Measurements from ENCODE around the gene FTH1. TPM values are rescaled to one million over a fixed set of nuclear protein-coding genes. Genes with fewer than 3 reads are reported as not detected.
"Not testable (repeated sequence)": the region's sequence is repeated elsewhere in the genome, so short reads cannot be mapped to it uniquely, and the experiment has no call there.

Gene FTH1
- total RNA-seq, 1 donor from 2014 or later, result 585 TPM

DNA sequence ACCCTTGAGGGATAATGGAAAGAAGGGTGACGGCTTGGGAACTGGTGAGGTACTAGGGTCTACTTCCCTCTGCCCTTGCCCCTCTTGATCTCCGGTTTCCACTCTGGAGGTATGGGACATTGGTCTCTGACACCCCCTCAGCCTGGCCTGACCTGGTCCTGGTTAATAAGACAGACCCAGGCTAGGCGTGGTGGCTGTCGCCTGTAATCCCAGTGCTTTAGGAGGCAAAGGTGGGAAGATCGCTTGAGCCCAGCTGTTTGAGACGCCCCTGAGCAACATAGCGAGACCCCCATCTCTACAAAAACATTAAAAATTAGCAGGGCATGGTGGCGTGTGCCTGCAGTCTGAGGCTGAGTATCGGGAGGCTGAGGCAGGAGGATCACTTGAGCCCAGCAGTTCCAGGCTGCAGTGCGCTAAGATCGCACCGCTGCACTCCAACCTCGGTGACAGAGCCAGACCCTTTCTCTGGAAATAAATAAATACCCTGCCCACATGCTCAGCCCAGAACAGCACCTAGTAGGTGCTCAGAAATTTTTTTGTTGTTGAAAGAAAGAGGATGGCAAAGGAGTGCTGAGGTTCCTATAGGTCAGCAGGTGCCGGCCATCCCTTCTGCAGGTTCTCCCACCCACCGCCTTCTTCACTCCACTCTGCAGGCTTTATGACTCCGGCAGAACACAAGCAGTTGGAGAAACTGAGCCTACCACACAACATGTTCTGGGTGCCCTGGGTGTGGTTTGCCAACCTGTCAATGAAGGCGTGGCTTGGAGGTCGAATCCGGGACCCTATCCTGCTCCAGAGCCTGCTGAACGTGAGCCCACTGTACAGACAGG, 11.0 kb downstream of the FTH1 start:
- no peak overlapping the region for H3K4me3 Mint-ChIP-seq (ENCODE audit: low read depth)
- intact Hi-C loops (cut with micrococcal nuclease), result no loop called here
- H3K9me3 Mint-ChIP-seq, result no peaks in the 10 kb centered on the region
- no peak overlapping the region for H3K27ac Mint-ChIP-seq
- H3K36me3 Mint-ChIP-seq (ENCODE audit: low read depth), result no peaks in the 10 kb centered on the region
- DNase-seq (ENCODE audit: low spot score), result no peak
- H3K27me3 Mint-ChIP-seq (ENCODE audit: low read depth), result peaks cover 22% of the 10 kb centered on the region
- H3K4me1 Mint-ChIP-seq (ENCODE audit: low read depth), result peaks cover 2% of the 10 kb centered on the region

- H3K27ac Mint-ChIP-seq, result no peak overlapping the region
- peaks cover 2% of the 10 kb centered on the region for H3K4me1 Mint-ChIP-seq (ENCODE audit: low read depth)
- no peaks in the 10 kb centered on the region for H3K9me3 Mint-ChIP-seq
- no peak for DNase-seq (ENCODE audit: low spot score)
- no peak overlapping the region for H3K4me3 Mint-ChIP-seq (ENCODE audit: low read depth)
- H3K27me3 Mint-ChIP-seq (ENCODE audit: low read depth), result peaks cover 22% of the 10 kb centered on the region
- no peaks in the 10 kb centered on the region for H3K36me3 Mint-ChIP-seq (ENCODE audit: low read depth)
- intact Hi-C loops (cut with micrococcal nuclease), result no loop called here
These were observed 11.9 kb downstream of the FTH1 start for GRCh38 chr11:61955422-61956135.

GRCh38 chr11:61954851-61955421, 12.5 kb downstream of the FTH1 start:
- intact Hi-C loops (cut with micrococcal nuclease), result no loop called here
- Mint-ChIP-seq H3K36me3 (ENCODE audit: low read depth) (no peaks in the 10 kb centered on the region), H3K9me3 (no peaks in the 10 kb centered on the region), H3K4me3 (ENCODE audit: low read depth) (no peak overlapping the region), H3K27me3 (ENCODE audit: low read depth) (peaks cover 22% of the 10 kb centered on the region), H3K4me1 (ENCODE audit: low read depth) (peaks cover 2% of the 10 kb centered on the region), H3K27ac (no peak overlapping the region)
- DNase-seq (ENCODE audit: low spot score), result no peak

- H3K4me3 Mint-ChIP-seq (ENCODE audit: low read depth), result no peak overlapping the region
- no peak overlapping the region for H3K27ac Mint-ChIP-seq
- intact Hi-C loops (cut with micrococcal nuclease), result no loop called here
- H3K4me1 Mint-ChIP-seq (ENCODE audit: low read depth), result peaks cover 2% of the 10 kb centered on the region
- peaks cover 22% of the 10 kb centered on the region for H3K27me3 Mint-ChIP-seq (ENCODE audit: low read depth)
- H3K36me3 Mint-ChIP-seq (ENCODE audit: low read depth), result no peaks in the 10 kb centered on the region
- no peak for DNase-seq (ENCODE audit: low spot score)
- H3K9me3 Mint-ChIP-seq, result no peaks in the 10 kb centered on the region
These were observed 13.2 kb downstream of the FTH1 start for GRCh38 chr11:61954106-61954850.

GRCh38 chr11:61953632-61954031, 13.8 kb downstream of the FTH1 start:
- H3K27ac Mint-ChIP-seq; DNase-seq (ENCODE audit: low spot score); H3K36me3 Mint-ChIP-seq (ENCODE audit: low read depth); H3K4me1 Mint-ChIP-seq (ENCODE audit: low read depth); H3K9me3 Mint-ChIP-seq; intact Hi-C loops (cut with micrococcal nuclease); H3K4me3 Mint-ChIP-seq (ENCODE audit: low read depth): not testable (repeated sequence)
- peaks cover 22% of the 10 kb centered on the region for H3K27me3 Mint-ChIP-seq (ENCODE audit: low read depth)

- Mint-ChIP-seq H3K4me3 (ENCODE audit: low read depth) (no peak overlapping the region), H3K27ac (no peak overlapping the region), H3K36me3 (ENCODE audit: low read depth) (no peaks in the 10 kb centered on the region), H3K27me3 (ENCODE audit: low read depth) (peaks cover 22% of the 10 kb centered on the region), H3K4me1 (ENCODE audit: low read depth) (peaks cover 2% of the 10 kb centered on the region), H3K9me3 (no peaks in the 10 kb centered on the region)
- no peak for DNase-seq (ENCODE audit: low spot score)
- intact Hi-C loops (cut with micrococcal nuclease), result no loop called here
These were observed 14.6 kb downstream of the FTH1 start for GRCh38 chr11:61952882-61953281.

DNA sequence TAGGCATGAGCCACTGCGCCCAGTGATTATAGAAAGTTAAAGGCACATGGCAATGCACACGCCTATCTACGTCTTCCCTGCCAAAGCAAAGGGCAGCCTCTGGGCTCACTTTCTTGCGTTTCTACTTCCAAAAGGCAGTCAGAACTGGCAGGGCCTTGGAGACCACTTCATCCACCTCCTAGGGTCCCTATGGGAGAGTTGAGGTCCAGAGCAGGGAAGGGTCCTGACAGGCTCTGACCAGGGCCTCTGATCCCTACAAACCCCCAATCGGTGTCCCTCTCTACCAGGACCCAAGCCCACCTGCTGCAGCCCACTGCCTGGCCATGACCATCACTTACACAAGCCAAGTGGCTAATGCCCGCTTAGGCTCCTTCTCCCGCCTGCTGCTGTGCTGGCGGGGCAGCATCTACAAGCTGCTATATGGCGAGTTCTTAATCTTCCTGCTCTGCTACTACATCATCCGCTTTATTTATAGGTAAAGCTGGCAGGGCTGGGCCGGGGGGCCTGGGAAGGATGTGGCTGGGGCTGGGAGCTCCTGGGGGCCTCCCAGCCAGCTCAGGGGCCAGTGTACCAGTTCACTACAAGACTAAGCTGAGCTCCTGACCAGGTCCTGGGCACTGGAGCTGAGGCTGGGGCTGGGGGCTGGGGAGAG, 15.8 kb downstream of the FTH1 start:
- Mint-ChIP-seq H3K36me3 (ENCODE audit: low read depth) (no peaks in the 10 kb centered on the region), H3K9me3 (no peaks in the 10 kb centered on the region), H3K27ac (no peak overlapping the region), H3K4me1 (ENCODE audit: low read depth) (peaks cover 2% of the 10 kb centered on the region), H3K4me3 (ENCODE audit: low read depth) (no peak overlapping the region), H3K27me3 (ENCODE audit: low read depth) (peaks cover 21% of the 10 kb centered on the region)
- DNase-seq (ENCODE audit: low spot score), result no peak
- intact Hi-C loops (cut with micrococcal nuclease), result no loop called here

- no peaks in the 10 kb centered on the region for H3K36me3 Mint-ChIP-seq (ENCODE audit: low read depth)
- peaks cover 13% of the 10 kb centered on the region for H3K27me3 Mint-ChIP-seq (ENCODE audit: low read depth)
- no peaks in the 10 kb centered on the region for H3K9me3 Mint-ChIP-seq
- DNase-seq (ENCODE audit: low spot score), result no peak
- no peak within 1 kb of the TSS for H3K27ac Mint-ChIP-seq
- H3K4me1 Mint-ChIP-seq (ENCODE audit: low read depth), result no peaks in the 10 kb centered on the region
- intact Hi-C loops (cut with micrococcal nuclease), result no loop called here
- no peak within 1 kb of the TSS for H3K4me3 Mint-ChIP-seq (ENCODE audit: low read depth)
These were observed 17.3 kb downstream of the FTH1 start, which contains the start of gene BEST1 for GRCh38 chr11:61950035-61950547. Gene BEST1 (plus strand): TSS chr11:61950351. CDS start chr11:61951807, 1,456 bp downstream.

DNA sequence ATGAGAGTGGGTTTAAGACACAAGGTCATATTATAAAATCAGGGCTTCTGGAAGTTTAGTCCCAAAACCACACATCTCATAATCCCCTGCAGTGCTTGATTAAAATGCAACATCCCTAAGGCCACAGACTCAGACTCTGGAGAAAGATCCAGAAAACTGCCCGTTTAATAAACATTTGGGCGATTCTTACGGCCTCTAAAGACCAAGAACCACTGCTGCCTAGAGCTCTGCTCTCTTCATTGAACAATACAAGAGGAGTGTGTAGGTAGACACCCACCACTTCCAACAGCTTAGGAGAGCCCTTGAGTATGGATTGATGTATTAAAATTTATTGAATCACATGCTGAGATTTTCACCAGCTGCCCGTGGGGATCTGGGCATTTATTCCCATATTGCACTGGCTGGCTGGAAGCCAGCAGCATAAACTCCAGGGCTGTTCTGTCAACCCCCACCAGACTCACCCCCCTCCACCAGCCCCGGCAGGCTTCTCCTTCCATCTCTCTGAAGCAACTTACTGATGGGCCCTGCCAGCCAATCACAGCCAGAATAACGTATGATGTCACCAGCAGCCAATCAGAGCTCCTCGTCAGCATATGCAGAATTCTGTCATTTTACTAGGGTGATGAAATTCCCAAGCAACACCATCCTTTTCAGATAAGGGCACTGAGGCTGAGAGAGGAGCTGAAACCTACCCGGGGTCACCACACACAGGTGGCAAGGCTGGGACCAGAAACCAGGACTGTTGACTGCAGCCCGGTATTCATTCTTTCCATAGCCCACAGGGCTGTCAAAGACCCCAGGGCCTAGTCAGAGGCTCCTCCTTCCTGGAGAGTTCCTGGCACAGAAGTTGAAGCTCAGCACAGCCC, 18.0 kb downstream of the FTH1 start:
- Mint-ChIP-seq H3K4me3 (ENCODE audit: low read depth) (no peak overlapping the region), H3K36me3 (ENCODE audit: low read depth) (no peaks in the 10 kb centered on the region), H3K27ac (no peak overlapping the region), H3K4me1 (ENCODE audit: low read depth) (no peaks in the 10 kb centered on the region), H3K27me3 (ENCODE audit: low read depth) (peaks cover 8% of the 10 kb centered on the region), H3K9me3 (no peaks in the 10 kb centered on the region)
- intact Hi-C loops (cut with micrococcal nuclease), result loop anchor here (5.0 kb wide), 1 partner anchor 158 kb away; no protein-coding TSS in a partner anchor
- DNase-seq (ENCODE audit: low spot score), result no peak

DNA sequence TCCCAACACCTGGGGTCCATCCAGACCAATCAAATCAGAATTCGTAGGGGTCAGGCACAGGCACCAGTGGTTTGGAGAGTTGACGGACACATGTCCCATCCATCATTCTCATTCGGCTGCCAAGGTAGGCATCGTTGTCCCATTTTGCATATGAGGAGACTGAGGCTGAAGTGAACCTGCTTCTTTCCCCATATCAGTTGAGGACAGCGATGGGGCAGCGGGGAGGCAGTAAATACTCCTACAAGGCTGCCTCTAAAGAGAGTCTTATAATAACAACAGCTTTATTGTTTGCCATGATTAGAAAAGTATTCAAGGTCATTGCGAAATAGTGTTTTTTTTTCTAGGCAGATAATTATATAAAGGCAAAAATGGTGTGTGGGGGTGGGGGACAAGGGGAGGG, 18.9 kb downstream of the FTH1 start:
- no peaks in the 10 kb centered on the region for H3K36me3 Mint-ChIP-seq (ENCODE audit: low read depth)
- no peak overlapping the region for H3K4me3 Mint-ChIP-seq (ENCODE audit: low read depth)
- H3K27ac Mint-ChIP-seq, result no peak overlapping the region
- no peak for DNase-seq (ENCODE audit: low spot score)
- no peaks in the 10 kb centered on the region for H3K4me1 Mint-ChIP-seq (ENCODE audit: low read depth)
- intact Hi-C loops (cut with micrococcal nuclease), result loop anchor here (5.0 kb wide), 1 partner anchor 159 kb away; no protein-coding TSS in a partner anchor
- no peaks in the 10 kb centered on the region for H3K9me3 Mint-ChIP-seq
- H3K27me3 Mint-ChIP-seq (ENCODE audit: low read depth), result peaks cover 3% of the 10 kb centered on the region

DNA sequence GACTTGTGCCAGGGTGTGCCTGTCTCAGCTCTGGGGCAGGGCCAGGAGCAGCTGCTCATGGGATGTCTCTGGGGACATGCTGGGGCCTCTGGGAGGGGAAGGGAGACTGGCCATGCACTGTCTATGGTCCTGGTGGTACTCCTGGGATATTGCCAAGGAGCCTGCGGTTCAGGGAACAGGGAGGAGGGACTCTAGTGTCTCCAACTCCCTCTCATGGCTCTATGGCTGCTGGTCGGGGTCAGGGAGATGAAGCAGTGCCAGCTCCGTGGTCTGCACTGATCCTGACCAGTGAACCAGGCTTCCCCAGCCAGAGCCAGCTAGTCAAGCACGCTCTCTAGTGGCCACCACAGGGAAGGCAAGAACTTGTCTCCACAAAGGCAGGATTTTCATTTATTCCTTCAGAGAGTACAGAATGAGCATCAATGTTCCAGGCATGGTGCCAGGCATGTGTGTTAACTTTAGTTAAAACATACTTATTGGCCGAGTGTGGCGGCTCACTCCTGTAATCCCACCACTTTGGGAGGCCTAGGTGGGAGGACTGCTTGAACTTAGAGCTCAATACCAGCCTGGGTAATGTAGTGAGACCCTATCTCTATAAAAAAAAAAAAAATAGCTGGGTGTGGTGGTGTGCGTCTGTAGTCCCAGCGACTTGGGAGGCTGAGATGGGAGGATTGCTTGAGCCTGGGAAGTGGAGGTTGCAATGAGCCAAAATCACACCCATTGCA, 19.8 kb downstream of the FTH1 start:
- no peaks in the 10 kb centered on the region for H3K36me3 Mint-ChIP-seq (ENCODE audit: low read depth)
- no peaks in the 10 kb centered on the region for H3K9me3 Mint-ChIP-seq
- H3K4me1 Mint-ChIP-seq (ENCODE audit: low read depth), result no peaks in the 10 kb centered on the region
- no peak overlapping the region for H3K27ac Mint-ChIP-seq
- intact Hi-C loops (cut with micrococcal nuclease), result loop anchor here (1.0 to 5.0 kb wide), 4 partner anchors 48 to 160 kb away; no protein-coding TSS in a partner anchor
- H3K4me3 Mint-ChIP-seq (ENCODE audit: low read depth), result no peak overlapping the region
- peaks cover 4% of the 10 kb centered on the region for H3K27me3 Mint-ChIP-seq (ENCODE audit: low read depth)
- DNase-seq (ENCODE audit: low spot score), result peak; percentile 49

Measured in activated T-helper 2 cell treated with anti-CD3 and anti-CD28 coated beads, Interferon-gamma antibody, Interleukin-2, Interleukin-4, amounts not matched to agents 10 μg/mL and 5 μg/mL and 100 μg/mL, durations not matched to agents 14 hours and 24 hours and 36 hours (primary cell).